Activated naive CD4-positive, alpha-beta T cell treated with anti-CD3 and anti-CD28 coated beads, Interleukin-2, amount 10 ng/mL, durations not matched to agents 7 days and 5 days (primary cell): ENCODE data around the gene CLCN6.

Source experiments
- CTCF ChIA-PET: fragments of 350-600 bp; sonication (Branson Sonifier 250); formaldehyde crosslinking; loops from one replicate; lab custom pipeline; 2021; ENCODE audit warnings: antibody characterized with exemption; lab: Charles Lee
- DNase-seq: peaks from one replicate; pipeline ENCODE4 v3.0.0-alpha.2; 2020
- H3K27ac Mint-ChIP-seq: one replicate; pipeline ENCODE4 v1.8.0; 2021; ENCODE audit warnings: mild to moderate bottlenecking, moderate library complexity, mixed read lengths
- H3K27me3 Mint-ChIP-seq: one replicate; pipeline ENCODE4 v1.8.0; 2021; ENCODE audit warnings: mild to moderate bottlenecking, mixed read lengths
- H3K36me3 Mint-ChIP-seq: one replicate; pipeline ENCODE4 v1.8.0; 2021; ENCODE audit warnings: mixed read lengths
- H3K4me1 Mint-ChIP-seq: one replicate; pipeline ENCODE4 v1.8.0; 2021; ENCODE audit warnings: mixed read lengths
- H3K4me3 Mint-ChIP-seq: one replicate; pipeline ENCODE4 v1.8.0; 2021; ENCODE audit warnings: mild to moderate bottlenecking, moderate library complexity, mixed read lengths
- H3K9me3 Mint-ChIP-seq: one replicate; pipeline ENCODE4 v1.8.0; 2021; ENCODE audit warnings: mixed read lengths

The CLCN6 gene

DNA sequence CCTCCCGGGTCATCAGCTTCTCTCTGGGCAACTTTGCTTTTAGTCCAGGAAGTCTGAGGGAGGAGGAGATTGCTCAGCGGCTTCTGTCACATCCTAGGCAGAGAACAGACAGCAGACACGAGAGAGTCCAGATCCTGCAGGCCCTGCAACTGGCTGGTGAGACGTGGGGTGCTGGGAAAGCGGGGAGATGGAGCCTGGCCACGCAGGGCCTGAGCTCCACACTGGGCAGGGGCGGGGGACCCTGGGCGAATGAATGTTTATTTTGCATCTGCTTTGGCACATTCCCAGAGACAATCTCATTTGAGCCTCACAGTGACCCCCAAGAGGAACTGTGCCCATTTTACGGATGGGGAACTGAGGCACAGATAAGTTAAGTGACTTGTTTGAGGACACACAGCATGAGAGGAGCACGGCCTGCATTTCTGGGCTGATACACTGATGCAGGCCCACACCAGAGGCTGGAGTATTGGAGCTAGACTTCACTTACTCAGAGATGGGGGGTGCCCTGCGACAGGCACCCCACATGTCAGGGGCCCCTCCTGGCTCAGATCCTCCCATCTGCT lies 34.4 kb upstream of the CLCN6 start:
- Mint-ChIP-seq H3K27me3 (peaks cover 20% of the 10 kb centered on the region), H3K4me3 (no peak overlapping the region), H3K27ac (no peak overlapping the region), H3K9me3 (no peaks in the 10 kb centered on the region), H3K36me3 (no peaks in the 10 kb centered on the region), H3K4me1 (no peaks in the 10 kb centered on the region)
- DNase-seq = no peak
- CTCF ChIA-PET = interaction anchor here (0.7 kb wide), 1 partner anchor 16 kb away, joined by 3 read pairs; no protein-coding TSS in a partner anchor

DNA sequence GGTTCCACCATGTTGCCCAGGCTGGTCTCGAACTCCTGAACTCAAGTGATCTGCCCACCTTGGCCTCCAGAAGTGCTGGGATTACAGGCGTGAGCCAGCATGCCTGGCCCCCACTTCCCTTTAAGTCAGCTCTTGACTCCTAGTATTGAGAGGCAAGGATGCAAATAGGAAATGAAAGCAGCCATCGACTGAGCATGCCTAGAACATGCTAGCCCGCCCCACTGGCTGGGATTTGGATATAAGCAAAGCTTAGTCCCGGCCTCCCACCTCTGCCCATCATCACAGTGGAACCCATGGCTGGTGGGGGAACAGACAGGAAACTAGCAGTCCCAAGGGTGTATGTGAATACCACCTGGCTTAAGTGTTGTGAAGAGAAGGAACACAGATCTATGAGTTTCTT lies 33.5 kb upstream of the CLCN6 start:
- no peak overlapping the region for H3K4me3 Mint-ChIP-seq
- H3K4me1 Mint-ChIP-seq = no peaks in the 10 kb centered on the region
- no peaks in the 10 kb centered on the region for H3K9me3 Mint-ChIP-seq
- no peak for DNase-seq
- CTCF ChIA-PET = interaction anchor here (0.7 kb wide), 1 partner anchor 15 kb away, joined by 3 read pairs; no protein-coding TSS in a partner anchor
- H3K27ac Mint-ChIP-seq = no peak overlapping the region
- peaks cover 21% of the 10 kb centered on the region for H3K27me3 Mint-ChIP-seq
- no peaks in the 10 kb centered on the region for H3K36me3 Mint-ChIP-seq

DNA sequence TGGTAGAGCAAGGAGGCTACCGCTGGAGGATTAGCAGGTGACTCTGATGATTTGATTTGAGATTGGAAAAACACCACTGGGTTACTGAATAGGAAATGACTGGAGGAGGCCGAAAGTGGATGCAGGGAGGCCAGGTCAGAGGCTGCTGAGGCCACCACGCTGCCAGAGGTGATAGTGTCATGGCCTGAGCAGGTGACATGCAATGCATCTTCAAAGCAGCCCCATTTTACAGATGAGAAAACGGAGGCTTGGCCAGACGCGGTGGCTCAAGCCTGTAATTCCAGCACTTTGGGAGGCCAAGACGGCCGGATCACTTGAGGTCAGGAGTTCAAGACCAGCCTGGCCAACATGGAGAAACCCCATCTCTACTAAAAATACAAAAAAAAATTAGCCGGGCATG lies 31.2 kb upstream of the CLCN6 start:
- Mint-ChIP-seq H3K4me3 (no peak overlapping the region), H3K4me1 (no peaks in the 10 kb centered on the region), H3K9me3 (no peaks in the 10 kb centered on the region), H3K36me3 (no peaks in the 10 kb centered on the region), H3K27me3 (peaks cover 23% of the 10 kb centered on the region), H3K27ac (no peak overlapping the region)
- no peak for DNase-seq
- CTCF ChIA-PET = no interaction called here

DNA sequence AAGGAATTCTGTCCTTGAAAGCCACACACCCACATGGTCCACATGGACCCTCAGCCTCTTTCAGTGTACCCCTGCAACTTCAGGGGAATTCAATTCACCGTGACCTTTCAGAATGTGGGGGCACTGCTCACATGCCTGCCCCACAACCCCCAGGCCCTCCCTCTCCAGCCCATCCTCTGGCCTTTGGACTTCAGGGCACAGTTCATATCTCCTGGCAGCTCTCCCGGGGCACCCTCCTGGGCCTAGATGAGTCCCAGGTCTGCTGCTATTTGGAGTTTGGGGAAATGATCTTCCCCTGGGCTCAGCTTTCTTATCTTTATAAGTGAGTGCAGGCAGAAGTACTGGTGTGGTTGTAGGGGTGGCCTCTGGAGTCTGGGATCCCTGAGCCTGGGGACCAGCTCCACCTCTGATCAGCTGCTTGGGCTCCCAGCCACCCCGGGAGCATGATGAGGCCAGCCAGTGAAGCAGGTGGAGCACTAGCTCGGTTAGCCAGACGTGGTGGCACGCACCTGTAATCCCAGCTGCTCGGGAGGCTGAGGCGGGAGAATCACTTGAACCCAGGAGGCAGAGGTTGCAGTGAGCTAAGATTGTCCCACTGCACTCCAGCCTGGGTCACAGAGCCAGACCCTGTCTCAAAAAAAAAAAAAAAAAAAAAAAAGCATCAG lies 28.2 kb upstream of the CLCN6 start:
- Mint-ChIP-seq H3K27me3 (peaks cover 19% of the 10 kb centered on the region), H3K4me1 (no peaks in the 10 kb centered on the region), H3K4me3 (no peak overlapping the region), H3K9me3 (no peaks in the 10 kb centered on the region), H3K27ac (no peak overlapping the region), H3K36me3 (no peaks in the 10 kb centered on the region)
- CTCF ChIA-PET = interaction anchor here (0.6 to 0.9 kb wide), 2 partner anchors 9 to 223 kb away, joined by 3 read pairs; no protein-coding TSS in a partner anchor
- no peak for DNase-seq

DNA sequence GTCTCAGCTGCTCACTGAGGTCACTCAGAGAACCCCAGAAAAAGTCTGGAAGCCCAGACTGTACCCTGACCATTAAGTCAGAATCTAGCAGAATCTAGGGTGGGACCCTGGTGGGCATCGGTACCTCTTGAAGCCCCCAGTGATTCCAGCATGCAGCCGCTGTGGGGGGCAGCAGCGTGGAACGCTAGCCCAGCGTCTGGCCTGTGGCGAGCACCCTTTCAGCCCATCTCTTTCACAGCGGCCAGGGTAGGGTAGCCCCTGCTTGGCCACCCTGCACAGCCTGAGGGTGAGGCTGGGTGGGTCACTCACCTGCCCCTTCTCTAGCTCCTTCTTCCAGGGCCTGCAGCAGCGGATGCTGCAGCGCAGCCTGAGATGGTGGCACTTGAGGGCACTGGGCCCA lies 27.7 kb upstream of the CLCN6 start:
- Mint-ChIP-seq H3K27me3 (peaks cover 19% of the 10 kb centered on the region), H3K9me3 (no peaks in the 10 kb centered on the region), H3K4me1 (no peaks in the 10 kb centered on the region), H3K27ac (no peak overlapping the region), H3K4me3 (no peak overlapping the region), H3K36me3 (no peaks in the 10 kb centered on the region)
- CTCF ChIA-PET = interaction anchor here (0.9 kb wide), 1 partner anchor 9 kb away, joined by 3 read pairs; no protein-coding TSS in a partner anchor
- DNase-seq = no peak

DNA sequence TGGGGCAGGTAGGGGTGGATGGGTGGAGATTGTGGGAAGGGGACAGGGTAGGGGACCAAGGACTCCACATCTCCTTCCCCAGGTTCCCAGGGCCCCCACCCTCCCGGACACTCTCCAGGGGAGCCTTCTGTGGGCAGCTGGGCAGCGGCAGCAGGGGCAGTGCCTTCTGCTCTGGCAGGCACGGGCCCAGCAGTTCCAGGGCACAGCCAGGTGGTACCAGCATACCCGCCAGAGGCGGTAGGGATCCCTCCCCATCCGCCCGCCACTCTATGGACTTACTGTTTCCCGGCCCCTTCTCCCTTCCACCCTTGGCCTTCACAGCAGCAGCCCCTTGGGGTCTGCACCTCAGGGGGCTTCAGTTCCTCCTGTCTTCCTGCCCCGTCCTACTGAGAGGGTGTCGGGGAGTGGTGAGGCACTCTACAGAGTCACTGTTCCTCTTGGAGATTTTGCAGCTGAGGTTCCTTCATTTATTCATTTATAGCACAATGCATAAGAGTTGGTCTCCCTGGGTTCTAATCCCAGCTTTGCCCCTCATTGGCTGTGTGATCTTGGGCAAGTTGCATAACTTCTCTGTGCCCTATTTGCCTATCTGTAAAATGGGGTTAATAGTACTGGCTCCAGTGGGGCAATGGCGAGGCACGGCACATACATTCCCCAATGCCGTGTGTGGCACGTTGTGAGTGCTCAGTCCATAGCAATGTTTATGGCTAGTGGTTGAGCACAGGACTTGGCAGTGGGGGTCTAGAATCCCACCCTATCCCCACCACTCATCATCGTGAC lies 27.0 kb upstream of the CLCN6 start:
- H3K9me3 Mint-ChIP-seq = no peaks in the 10 kb centered on the region
- H3K27ac Mint-ChIP-seq = no peak overlapping the region
- CTCF ChIA-PET = no interaction called here
- peaks cover 22% of the 10 kb centered on the region for H3K27me3 Mint-ChIP-seq
- DNase-seq = no peak
- H3K4me1 Mint-ChIP-seq = no peaks in the 10 kb centered on the region
- no peak overlapping the region for H3K4me3 Mint-ChIP-seq
- no peaks in the 10 kb centered on the region for H3K36me3 Mint-ChIP-seq

DNA sequence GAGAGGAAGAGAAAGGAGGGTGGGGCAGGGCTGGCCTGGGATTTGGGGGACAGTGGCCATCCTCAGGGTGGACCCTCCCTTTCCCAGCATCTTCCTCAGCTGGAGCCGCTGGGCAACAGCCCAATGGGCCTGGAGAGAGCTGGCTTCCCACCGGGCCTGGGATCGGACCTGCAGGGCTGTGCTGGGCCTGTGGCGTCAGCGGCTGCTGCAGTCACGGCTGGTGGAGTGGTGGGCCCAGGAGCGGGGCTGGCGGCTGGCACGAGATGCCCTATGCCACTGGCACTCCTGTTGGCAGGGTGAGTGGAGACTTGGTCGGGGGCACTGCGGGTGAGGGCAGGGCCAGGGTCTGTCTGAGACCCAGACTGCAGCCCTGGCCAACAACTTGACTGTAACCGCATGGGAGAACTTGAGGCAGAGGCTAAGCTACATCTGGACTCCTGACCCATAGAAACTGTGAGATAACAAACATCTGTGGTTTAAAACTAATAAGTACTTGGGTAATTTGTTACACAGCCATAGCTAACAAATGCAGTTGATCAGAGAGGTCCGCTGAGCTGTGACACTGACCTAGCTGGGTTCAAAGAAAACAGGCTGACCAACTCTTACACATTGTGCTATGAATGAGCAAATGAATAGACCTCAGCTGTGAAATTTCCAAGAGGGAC lies 26.1 kb upstream of the CLCN6 start:
- CTCF ChIA-PET = no interaction called here
- H3K27me3 Mint-ChIP-seq = peaks cover 19% of the 10 kb centered on the region
- no peak overlapping the region for H3K27ac Mint-ChIP-seq
- no peak for DNase-seq
- H3K4me3 Mint-ChIP-seq = no peak overlapping the region
- no peaks in the 10 kb centered on the region for H3K36me3 Mint-ChIP-seq
- H3K9me3 Mint-ChIP-seq = no peaks in the 10 kb centered on the region
- H3K4me1 Mint-ChIP-seq = no peaks in the 10 kb centered on the region

- H3K27ac Mint-ChIP-seq = no peak overlapping the region
- DNase-seq = no peak
- peaks cover 20% of the 10 kb centered on the region for H3K27me3 Mint-ChIP-seq
- H3K4me1 Mint-ChIP-seq = no peaks in the 10 kb centered on the region
- H3K9me3 Mint-ChIP-seq = no peaks in the 10 kb centered on the region
- H3K36me3 Mint-ChIP-seq = no peaks in the 10 kb centered on the region
- H3K4me3 Mint-ChIP-seq = no peak overlapping the region
- CTCF ChIA-PET = no interaction called here
These were observed 25.4 kb upstream of the CLCN6 start for GRCh38 chr1:11780380-11781147.

- CTCF ChIA-PET = no interaction called here
- no peak overlapping the region for H3K4me3 Mint-ChIP-seq
- peaks cover 20% of the 10 kb centered on the region for H3K27me3 Mint-ChIP-seq
- H3K27ac Mint-ChIP-seq = no peak overlapping the region
- no peak for DNase-seq
- H3K9me3 Mint-ChIP-seq = no peaks in the 10 kb centered on the region
- no peaks in the 10 kb centered on the region for H3K36me3 Mint-ChIP-seq
- no peaks in the 10 kb centered on the region for H3K4me1 Mint-ChIP-seq
These were observed 24.7 kb upstream of the CLCN6 start for GRCh38 chr1:11781297-11781696.

- Mint-ChIP-seq H3K27me3 (peaks cover 17% of the 10 kb centered on the region), H3K9me3 (no peaks in the 10 kb centered on the region), H3K4me1 (no peaks in the 10 kb centered on the region), H3K27ac (no peak overlapping the region), H3K4me3 (no peak overlapping the region), H3K36me3 (no peaks in the 10 kb centered on the region)
- DNase-seq = no peak
- CTCF ChIA-PET = no interaction called here
These were observed 23.8 kb upstream of the CLCN6 start for GRCh38 chr1:11782127-11782708.

- CTCF ChIA-PET = interaction anchor here (0.9 kb wide), 1 partner anchor 20 kb away, joined by 4 read pairs; no protein-coding TSS in a partner anchor
- Mint-ChIP-seq H3K9me3 (no peaks in the 10 kb centered on the region), H3K4me1 (no peaks in the 10 kb centered on the region), H3K27ac (no peak overlapping the region), H3K27me3 (peaks cover 9% of the 10 kb centered on the region), H3K4me3 (no peak overlapping the region), H3K36me3 (no peaks in the 10 kb centered on the region)
- no peak for DNase-seq
These were observed 22.4 kb upstream of the CLCN6 start for GRCh38 chr1:11783556-11783955.

DNA sequence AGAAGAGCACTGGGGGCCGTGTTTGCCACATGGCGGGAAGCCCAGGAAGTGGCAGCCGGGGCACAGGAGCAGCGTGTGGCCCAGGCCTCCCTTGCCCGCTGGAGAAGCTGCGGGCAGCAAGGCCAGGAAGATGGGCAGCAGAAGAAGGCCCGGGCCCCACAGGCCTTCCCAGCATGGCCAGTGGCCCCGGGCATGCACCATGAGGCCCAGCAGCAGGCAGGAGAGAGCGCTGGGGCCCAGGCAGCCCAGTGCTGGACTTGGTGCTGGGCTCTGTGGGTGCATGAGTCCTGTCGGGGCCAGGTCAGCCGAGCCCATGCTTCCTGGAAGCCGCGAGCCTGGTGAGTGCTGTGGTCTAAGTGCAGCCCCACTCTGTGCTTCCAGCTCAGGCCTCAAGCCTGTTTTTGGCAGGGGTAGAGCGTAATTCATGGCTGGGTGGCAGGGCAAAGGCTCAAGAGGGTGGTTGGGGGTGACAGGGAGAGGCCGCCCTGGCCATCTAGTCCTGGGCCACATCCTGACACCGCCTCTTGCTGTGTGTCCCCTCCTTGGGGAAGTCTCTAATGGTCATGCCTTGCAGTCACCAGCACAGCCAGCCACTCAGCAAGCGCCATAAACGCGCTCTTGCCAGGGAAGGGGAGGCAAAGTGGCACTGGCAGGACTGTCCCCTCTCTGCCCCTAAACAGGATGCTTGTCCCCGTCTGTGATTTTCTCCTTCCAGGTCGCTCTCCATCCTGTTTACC lies 21.6 kb upstream of the CLCN6 start:
- H3K4me1 Mint-ChIP-seq = no peaks in the 10 kb centered on the region
- no peaks in the 10 kb centered on the region for H3K9me3 Mint-ChIP-seq
- peaks cover 9% of the 10 kb centered on the region for H3K27me3 Mint-ChIP-seq
- H3K27ac Mint-ChIP-seq = no peak overlapping the region
- H3K36me3 Mint-ChIP-seq = no peaks in the 10 kb centered on the region
- no peak overlapping the region for H3K4me3 Mint-ChIP-seq
- DNase-seq = no peak
- CTCF ChIA-PET = interaction anchor here (0.6 to 1.5 kb wide), 6 partner anchors 10 to 183 kb away, joined by 3 to 7 read pairs (median 4); no protein-coding TSS in a partner anchor
